ENCODE results near the gene HIF3A. TPM values are rescaled to one million over a fixed set of nuclear protein-coding genes. Genes with fewer than 3 reads are reported as not detected.

Gene HIF3A
- total RNA-seq, 2 donors from 2014 or later, result 73.1 to 123 TPM

- DNase-seq (ENCODE audit: low spot score), result no peak
These were observed 79.7 kb downstream of the HIF3A start for GRCh38 chr19:46376241-46377153.

GRCh38 chr19:46378268-46378667 is 81.4 kb downstream of the HIF3A start:
- Histone ChIP-seq H3K4me3 (no peak overlapping the region), H3K27ac (peak overlapping the region; percentile 63 to 78), H3K9me3 (no peaks in the 10 kb centered on the region), H3K4me1 (peaks cover 0 to 34% of the 10 kb centered on the region in 2 donors), H3K27me3 (no peaks in the 10 kb centered on the region), H3K36me3 (peaks cover 44% of the 10 kb centered on the region)
- no peak for TF ChIP-seq CTCF (IDR thresholded peaks at IDR 0.05)
- DNase-seq (ENCODE audit: low spot score), result no peak

More at GRCh38 chr19:46376241-46377153, 79.7 kb downstream of the HIF3A start:
- Histone ChIP-seq H3K36me3 (peaks cover 26% of the 10 kb centered on the region), H3K9me3 (no peaks in the 10 kb centered on the region), H3K4me1 (peaks cover 0 to 50% of the 10 kb centered on the region in 2 donors), H3K4me3 (no peak overlapping the region), H3K27ac (peak overlapping the region in 1 of 2 donors; percentile 78), H3K27me3 (no peaks in the 10 kb centered on the region)
- TF ChIP-seq CTCF (IDR thresholded peaks at IDR 0.05), result no peak

GRCh38 chr19:46380690-46381089 is 83.8 kb downstream of the HIF3A start:
- no peak overlapping the region for H3K4me3 ChIP-seq
- no peak for TF ChIP-seq CTCF (IDR thresholded peaks at IDR 0.05)
- no peaks in the 10 kb centered on the region for H3K27me3 ChIP-seq
- H3K9me3 ChIP-seq, result no peaks in the 10 kb centered on the region
- H3K4me1 ChIP-seq, result peaks cover 0 to 39% of the 10 kb centered on the region in 2 donors
- H3K27ac ChIP-seq, result peak overlapping the region in 1 of 2 donors; percentile 78
- peaks cover 54% of the 10 kb centered on the region for H3K36me3 ChIP-seq
- no peak for DNase-seq (ENCODE audit: low spot score)

GRCh38 chr19:46381346-46381745 is 84.5 kb downstream of the HIF3A start:
- H3K9me3 ChIP-seq, result no peaks in the 10 kb centered on the region
- no peak for DNase-seq (ENCODE audit: low spot score)
- H3K27ac ChIP-seq, result no peak overlapping the region
- peaks cover 54% of the 10 kb centered on the region for H3K36me3 ChIP-seq
- H3K27me3 ChIP-seq, result no peaks in the 10 kb centered on the region
- no peak overlapping the region for H3K4me3 ChIP-seq
- H3K4me1 ChIP-seq, result peaks cover 0 to 39% of the 10 kb centered on the region in 2 donors
- TF ChIP-seq CTCF (IDR thresholded peaks at IDR 0.05), result no peak

GRCh38 chr19:46381756-46382345 is 85.0 kb downstream of the HIF3A start:
- no peaks in the 10 kb centered on the region for H3K9me3 ChIP-seq
- H3K36me3 ChIP-seq, result peaks cover 54% of the 10 kb centered on the region
- no peak overlapping the region for H3K4me3 ChIP-seq
- H3K27ac ChIP-seq, result no peak overlapping the region
- TF ChIP-seq CTCF (IDR thresholded peaks at IDR 0.05), result no peak
- H3K27me3 ChIP-seq, result no peaks in the 10 kb centered on the region
- peaks cover 0 to 39% of the 10 kb centered on the region in 2 donors for H3K4me1 ChIP-seq
- DNase-seq (ENCODE audit: low spot score), result no peak

Data from right atrium auricular region (tissue), 2 donors.